HepG2 (cell line): Measurements from ENCODE around the gene ADPRS. TPM values are rescaled to one million over a fixed set of nuclear protein-coding genes. Genes with fewer than 3 reads are reported as not detected.

Experiments used
- CBX2 ChIP-seq, 2 experiments: fragments of 200-600 bp in 1 of 2; sonication (generic); formaldehyde crosslinking in 1 of 2; IDR thresholded peaks; 2 replicates each; pipeline versions ENCODE4 v1.7.0 to v1.8.1; 2018 to 2022; ENCODE audit warnings: low read depth in 2 of 2, low read length in 1 of 2, mild to moderate bottlenecking in 1 of 2, missing genetic modification reagents in 1 of 2
- FOXK2 ChIP-seq: fragments of 450-650 bp; IDR thresholded peaks from 2 replicates; pipeline ENCODE4 v1.6.1; 2016
- HMG20A ChIP-seq: IDR thresholded peaks from 2 replicates; pipeline ENCODE4 v1.6.1; 2016; ENCODE audit warnings: borderline replicate concordance
- HOXA7 ChIP-seq: sonication (generic); formaldehyde crosslinking; IDR thresholded peaks from 2 replicates; pipeline ENCODE4 v1.8.1; 2022; ENCODE audit warnings: mild to moderate bottlenecking, missing genetic modification reagents, moderate library complexity
- JUN ChIP-seq: sonication (generic); formaldehyde crosslinking; IDR thresholded peaks from 2 replicates; pipeline ENCODE4 v1.4.0; 2020; ENCODE audit warnings: mild to moderate bottlenecking, missing genetic modification reagents
- LCORL ChIP-seq, 2 experiments: fragments of 450-650 bp in 1 of 2; sonication (generic) in 1 of 2; formaldehyde crosslinking in 1 of 2; IDR thresholded peaks; 2 replicates each; pipeline versions ENCODE4 v1.5.0 to v1.6.1; 2017 to 2020; ENCODE audit warnings: antibody characterized with exemption in 1 of 2, missing genetic modification reagents in 1 of 2
- NAIF1 ChIP-seq: sonication (generic); formaldehyde crosslinking; IDR thresholded peaks from 2 replicates; pipeline ENCODE4 v1.5.0; 2020; ENCODE audit warnings: mild to moderate bottlenecking, missing genetic modification reagents, borderline replicate concordance
- NFAT5 ChIP-seq: sonication (generic); formaldehyde crosslinking; IDR thresholded peaks from 2 replicates; pipeline ENCODE4 v1.4.0; 2020; ENCODE audit warnings: missing genetic modification reagents
- PAWR ChIP-seq: sonication (generic); formaldehyde crosslinking; IDR thresholded peaks from 2 replicates; pipeline ENCODE4 v1.4.0; 2020; ENCODE audit warnings: missing genetic modification reagents, mild to moderate bottlenecking, borderline replicate concordance
- PTBP1 ChIP-seq: fragments of 200-400 bp; formaldehyde crosslinking; IDR thresholded peaks from 2 replicates; pipeline ENCODE4 v1.6.1; 2018; ENCODE audit warnings: low read length, low read depth; ENCODE audit not compliant: poor library complexity, severe bottlenecking
- SMAD1 ChIP-seq: sonication (generic); formaldehyde crosslinking; IDR thresholded peaks from 2 replicates; pipeline ENCODE4 v1.4.0; 2020; ENCODE audit warnings: missing genetic modification reagents, low read depth, mild to moderate bottlenecking, borderline replicate concordance
- SPEN ChIP-seq: sonication (generic); formaldehyde crosslinking; IDR thresholded peaks from 2 replicates; pipeline ENCODE4 v1.5.1; 2020; ENCODE audit warnings: low read depth, mild to moderate bottlenecking, missing genetic modification reagents
- TAF1 ChIP-seq: sonication (generic); formaldehyde crosslinking; IDR thresholded peaks from 2 replicates; pipeline ENCODE4 v1.4.0; 2020; ENCODE audit warnings: missing genetic modification reagents
- ZBED4 ChIP-seq: sonication (generic); formaldehyde crosslinking; IDR thresholded peaks from 2 replicates; pipeline ENCODE4 v1.4.0; 2020; ENCODE audit warnings: missing genetic modification reagents, borderline replicate concordance
- ZBTB8A ChIP-seq: sonication (generic); formaldehyde crosslinking; IDR thresholded peaks from 2 replicates; pipeline ENCODE4 v1.4.0; 2020; ENCODE audit warnings: mild to moderate bottlenecking, low read depth, missing genetic modification reagents, borderline replicate concordance
- ZEB1 ChIP-seq: IDR thresholded peaks from 2 replicates; pipeline ENCODE4 v1.6.1; 2012; ENCODE audit warnings: mild to moderate bottlenecking, low read depth, inconsistent platforms; ENCODE audit not compliant: insufficient replicate concordance
- ZFX ChIP-seq: sonication (generic); formaldehyde crosslinking; IDR thresholded peaks from 2 replicates; pipeline ENCODE4 v1.4.0; 2020; ENCODE audit warnings: mild to moderate bottlenecking, low read depth, missing genetic modification reagents, moderate library complexity
- ZNF235 ChIP-seq: sonication (generic); formaldehyde crosslinking; IDR thresholded peaks from 2 replicates; pipeline ENCODE4 v1.8.1; 2023; ENCODE audit warnings: mild to moderate bottlenecking, missing genetic modification reagents, borderline replicate concordance
- ZNF263 ChIP-seq: sonication (generic); formaldehyde crosslinking; IDR thresholded peaks from 2 replicates; pipeline ENCODE4 v1.4.0; 2020; ENCODE audit warnings: missing genetic modification reagents
- ZNF34 ChIP-seq: sonication (generic); formaldehyde crosslinking; IDR thresholded peaks from 2 replicates; pipeline ENCODE4 v1.4.0; 2020; ENCODE audit warnings: mild to moderate bottlenecking, missing genetic modification reagents, borderline replicate concordance
- ZNF350 ChIP-seq: sonication (generic); formaldehyde crosslinking; IDR thresholded peaks from 2 replicates; pipeline ENCODE4 v1.4.0; 2020; ENCODE audit warnings: mild to moderate bottlenecking, low read depth, missing genetic modification reagents, borderline replicate concordance
- ZNF44 ChIP-seq: sonication (generic); formaldehyde crosslinking; IDR thresholded peaks from 2 replicates; pipeline ENCODE4 v1.5.1; 2020; ENCODE audit warnings: mild to moderate bottlenecking, missing genetic modification reagents
- ZNF878 ChIP-seq: sonication (generic); formaldehyde crosslinking; IDR thresholded peaks from 2 replicates; pipeline ENCODE4 v1.8.1; 2023; ENCODE audit warnings: mild to moderate bottlenecking, missing genetic modification reagents, moderate library complexity
- polyA plus RNA-seq, 8 experiments: library from polyadenylated mRNA; depleted of rRNA in 3 of 8; stranded (reverse) in 7 of 8; unstranded in 1 of 8; fragments of >200 nt; fragmentation: Illumina TruSeq in 4 of 8; extraction: Trizol in 4 of 8; gene quantifications; 2 replicates each; pipeline versions ENCODE4 v1.2.1 to v1.2.3, GENCODE V29; 2011 to 2016; ENCODE audit warnings: low read depth in 4 of 8, missing spikeins in 1 of 8, mixed read lengths in 1 of 8; ENCODE audit not compliant: insufficient read depth in 1 of 8
- total RNA-seq, 5 experiments: library from RNA; depleted of rRNA; stranded (reverse); fragments of >200 nt; fragmentation: Illumina TruSeq; extraction: Trizol; gene quantifications; 2 replicates each; pipeline ENCODE4 v1.2.3, GENCODE V29; 2016; ENCODE audit warnings: low read depth in 1 of 5

Gene ADPRS
- total and polyA plus RNA-seq, 2 of the 13 experiments (the other 11 are each of a cell fraction or from before 2014, with no cell fraction given) = 30.6 to 36.4 TPM

GRCh38 chr1:36106269-36106668 is 17.6 kb downstream of the ADPRS start (continued):
- no peak for TF ChIP-seq ZBED4 (CRISPR knock-in tag)
- no peak for TF ChIP-seq ZEB1
- TF ChIP-seq ZNF34 (CRISPR knock-in tag) = no peak
- TF ChIP-seq LCORL (IDR thresholded peaks at IDR 0.05) = no peak
- TF ChIP-seq LCORL (CRISPR knock-in tag; IDR thresholded peaks at IDR 0.05) = 0 out of 2 replicates have a peak, but pooled peaks have one; percentile 25
- no peak for TF ChIP-seq ZNF263 (CRISPR knock-in tag)
- no peak for TF ChIP-seq NAIF1 (CRISPR knock-in tag)
- TF ChIP-seq JUN (CRISPR knock-in tag) = no peak
- TF ChIP-seq CBX2 (IDR thresholded peaks at IDR 0.05; ENCODE audit: low read depth, low read length) = no peak
- no peak for TF ChIP-seq CBX2 (CRISPR knock-in tag; IDR thresholded peaks at IDR 0.05; ENCODE audit: low read depth)
- no peak for TF ChIP-seq PAWR
- no peak for TF ChIP-seq FOXK2
- no peak for TF ChIP-seq HOXA7 (CRISPR knock-in tag)
- TF ChIP-seq SMAD1 = no peak
- TF ChIP-seq ZNF878 (CRISPR knock-in tag) = no peak
- TF ChIP-seq ZNF235 (CRISPR knock-in tag) = no peak
- TF ChIP-seq HMG20A (CRISPR knock-in tag) = no peak
- no peak for TF ChIP-seq PTBP1
- no peak for TF ChIP-seq ZNF44 (CRISPR knock-in tag)
- TF ChIP-seq SPEN = no peak
- no peak for TF ChIP-seq ZNF350 (CRISPR knock-in tag)
- 0 out of 2 replicates have a peak, but pooled peaks have one; percentile 40 for TF ChIP-seq ZFX
- no peak for TF ChIP-seq NFAT5 (CRISPR knock-in tag)
- TF ChIP-seq TAF1 (CRISPR knock-in tag) = no peak
- TF ChIP-seq ZBTB8A (CRISPR knock-in tag) = no peak
